Tongue (tissue), 3 donors: ENCODE data around the gene DVL1. TPM values are rescaled to one million over a fixed set of nuclear protein-coding genes. Genes with fewer than 3 reads are reported as not detected.
A peak's percentile ranks its signal among the peaks of the same experiment; 100 is the strongest.

Experiments
- DNase-seq: peaks from one replicate; pipeline ENCODE4 v3.0.0-alpha.2; 2015
- small RNA-seq: library from RNA; depleted of rRNA; stranded (forward); fragments of <200 nt; gene quantifications from one replicate; pipeline ENCODE3, GENCODE V24; 2014; ENCODE audit warnings: low replicate concordance
- total RNA-seq: library from RNA; depleted of rRNA; stranded (reverse); fragments of >200 nt; gene quantifications from one replicate; pipeline ENCODE4 v1.2.3, GENCODE V29; 2014

Gene DVL1
- total RNA-seq, 1 donor from 2014 or later, result 82.8 TPM

DNA sequence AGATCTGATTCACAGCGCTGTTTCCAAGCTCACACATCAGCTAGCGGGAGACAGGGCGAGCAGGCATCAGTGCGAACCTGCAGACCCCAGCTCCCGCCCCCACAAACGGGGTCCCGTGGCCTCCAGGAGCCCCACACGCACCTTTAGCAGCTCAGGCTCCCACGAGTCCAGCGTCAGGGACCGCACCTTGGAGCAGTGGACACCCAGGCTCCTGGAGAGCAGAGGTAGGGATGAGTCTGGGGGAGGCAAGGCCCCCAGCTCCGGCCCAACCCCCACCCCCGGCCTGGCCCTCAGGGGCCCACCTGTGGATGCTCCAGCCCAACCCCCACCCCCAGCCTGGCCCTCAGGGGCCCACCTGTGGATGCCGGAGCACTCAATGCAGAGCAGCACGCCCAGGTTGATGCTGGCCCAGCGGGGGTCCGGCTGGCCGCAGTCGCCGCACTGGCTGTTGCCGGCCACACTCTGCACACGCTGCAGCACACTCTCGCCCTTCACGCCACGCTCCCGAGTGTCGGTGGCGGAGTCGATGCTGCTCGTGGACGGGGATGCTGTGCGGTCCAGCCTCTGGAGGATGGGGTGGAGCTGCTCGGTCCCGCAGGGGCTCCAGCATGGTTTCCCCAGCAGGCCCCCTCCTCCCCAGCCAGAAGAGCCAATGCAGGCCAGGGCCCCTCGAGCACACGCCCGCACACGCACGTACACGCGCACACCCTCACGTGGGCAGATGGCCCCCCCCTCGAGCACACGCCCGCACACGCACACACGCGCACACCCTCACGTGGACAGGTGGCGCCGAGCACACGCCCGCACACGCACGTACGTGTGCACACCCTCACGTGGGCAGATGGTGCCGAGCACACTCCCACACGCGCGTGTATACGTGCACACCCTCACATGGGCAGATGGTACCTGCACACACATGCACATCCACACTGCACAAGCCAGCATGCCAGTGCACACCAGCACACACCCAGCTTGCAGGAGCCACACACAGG lies 52.9 kb downstream of the DVL1 start:
- no peak for DNase-seq

DNA sequence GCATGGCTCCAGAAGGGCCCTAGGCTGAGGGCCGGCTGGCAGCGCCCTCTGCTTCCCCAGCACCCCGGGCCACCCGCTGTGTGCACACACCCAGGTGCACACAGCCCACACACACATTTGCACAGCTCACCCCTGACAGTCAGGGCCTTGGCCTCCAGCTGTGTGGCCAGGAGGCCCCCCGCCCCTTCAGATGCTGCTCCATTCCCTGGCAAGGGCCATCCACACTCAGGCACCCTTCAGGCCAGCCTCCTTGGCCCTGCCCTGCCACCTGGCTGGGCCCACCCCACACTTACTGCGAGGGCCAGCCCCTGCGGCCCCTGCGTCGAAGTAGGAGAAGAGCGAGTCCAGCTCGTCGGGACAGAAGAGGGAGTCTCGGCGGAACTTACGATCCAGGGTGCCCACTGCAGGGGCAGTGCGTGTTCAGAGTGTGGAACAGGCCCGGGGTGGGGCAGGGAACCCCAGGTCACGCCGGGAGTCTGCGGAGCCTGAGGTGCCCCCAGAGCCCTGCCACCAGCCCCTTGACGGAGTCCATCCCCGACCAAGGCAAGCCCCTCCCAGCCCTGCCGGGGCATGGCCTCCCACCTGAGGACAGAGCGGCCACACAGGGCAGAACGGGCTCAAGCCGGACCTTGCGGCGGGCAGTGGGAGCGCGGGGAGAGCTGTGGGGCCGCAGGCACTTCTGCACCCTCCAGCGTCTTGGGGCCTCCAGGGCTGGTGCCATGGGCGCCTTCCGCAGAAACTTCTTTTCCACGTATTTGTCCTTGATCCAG lies 53.9 kb downstream of the DVL1 start:
- DNase-seq, result no peak

DNA sequence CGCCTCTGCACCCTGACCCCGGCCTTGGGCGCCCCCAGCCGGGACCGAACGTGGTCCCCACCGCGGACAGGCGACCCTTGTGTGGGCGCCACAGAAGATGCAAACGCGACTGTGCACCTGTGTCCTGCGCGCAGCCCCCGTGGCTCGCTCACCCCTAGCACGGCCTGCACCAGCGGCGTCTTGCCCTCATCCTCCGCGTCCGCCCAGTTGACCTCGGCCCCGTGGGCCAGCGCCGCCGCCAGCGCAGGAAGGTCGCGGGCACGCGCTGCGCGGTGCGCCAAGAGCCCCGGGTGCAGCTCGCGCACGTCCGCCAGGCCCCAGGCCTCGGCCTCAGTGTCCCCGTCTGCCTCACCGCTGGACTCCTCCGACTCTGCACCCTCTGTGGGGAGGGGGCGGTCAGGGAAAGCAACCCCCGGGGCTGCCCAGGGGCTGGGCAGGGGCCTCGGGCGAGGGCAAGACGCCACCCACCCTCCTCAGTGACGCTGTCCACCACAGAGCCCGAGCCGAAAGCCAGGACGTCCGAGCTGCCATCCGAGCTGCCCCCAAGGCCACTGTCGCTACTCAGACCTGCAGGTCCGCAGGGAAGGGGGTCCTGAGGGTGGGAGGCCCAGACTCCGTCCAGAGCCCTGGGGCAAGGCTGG lies 54.8 kb downstream of the DVL1 start:
- no peak for DNase-seq

DNA sequence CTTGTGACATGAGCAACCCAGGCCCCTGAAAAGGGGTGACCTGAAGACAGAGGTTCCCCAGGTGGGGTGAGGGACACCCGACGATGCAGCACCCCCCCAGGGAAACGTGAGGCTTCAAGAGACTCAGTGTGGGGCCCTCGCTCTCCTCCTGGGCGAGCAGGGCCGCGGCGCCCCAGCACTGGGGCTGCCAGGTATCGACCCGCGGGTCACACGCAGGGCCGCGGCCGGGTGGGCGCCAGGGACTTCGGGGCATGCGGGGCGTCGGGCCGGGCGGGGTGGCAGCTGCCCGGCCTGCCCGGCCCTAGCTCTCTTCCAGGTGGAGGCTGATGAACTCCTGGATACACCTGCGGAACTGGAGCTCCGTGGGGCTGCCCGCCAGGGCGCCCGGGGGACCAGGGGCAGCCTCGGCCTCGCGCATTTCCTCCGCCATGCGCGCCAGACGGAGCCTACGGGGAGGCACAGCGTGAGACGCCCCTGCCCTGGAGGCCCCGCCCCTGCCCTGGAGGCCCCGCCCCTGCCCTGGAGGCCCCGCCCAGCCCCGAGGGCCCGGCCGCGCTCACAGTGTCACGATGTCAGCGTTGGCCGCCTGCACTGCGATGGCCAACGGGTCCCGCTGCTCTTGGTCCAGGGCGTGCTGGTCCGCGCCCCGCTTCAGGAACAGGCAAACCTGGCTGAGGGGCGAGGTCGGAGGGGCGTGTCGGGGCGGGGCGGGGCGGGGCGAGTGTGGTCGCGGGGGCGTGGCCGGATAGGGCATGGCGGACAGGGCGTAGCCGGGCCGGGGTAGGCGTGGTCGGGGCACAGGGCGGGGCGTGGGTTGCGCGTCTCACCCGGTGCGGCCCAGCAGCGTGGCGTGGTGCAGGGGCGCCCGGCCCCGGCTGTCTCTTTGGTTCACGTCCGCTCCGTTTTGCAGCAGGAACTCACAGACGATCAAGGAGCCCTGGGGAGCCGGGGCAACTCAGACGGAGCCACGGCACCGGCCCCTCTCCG lies 55.7 kb downstream of the DVL1 start:
- no peak for DNase-seq

DNA sequence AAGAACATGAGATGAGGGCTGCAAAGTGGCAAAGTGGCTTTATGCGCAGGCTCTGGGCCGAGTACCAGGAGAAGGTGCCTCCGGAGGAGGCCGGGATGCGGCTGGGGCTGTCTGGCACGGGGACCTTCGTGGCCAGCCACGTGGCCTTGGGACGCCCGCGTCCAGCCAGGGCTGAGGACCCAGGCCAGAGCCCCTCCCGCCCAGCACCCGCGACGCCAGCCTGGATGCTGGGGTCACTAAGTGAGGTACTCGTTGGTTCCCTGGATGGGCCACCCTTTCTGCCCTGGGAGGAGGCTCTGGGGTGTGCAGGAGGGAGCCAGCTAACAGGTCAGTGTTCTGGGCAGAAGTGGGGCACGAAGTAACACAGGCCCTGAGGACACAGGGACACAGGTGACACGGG lies 56.4 kb downstream of the DVL1 start:
- DNase-seq, result no peak

DNA sequence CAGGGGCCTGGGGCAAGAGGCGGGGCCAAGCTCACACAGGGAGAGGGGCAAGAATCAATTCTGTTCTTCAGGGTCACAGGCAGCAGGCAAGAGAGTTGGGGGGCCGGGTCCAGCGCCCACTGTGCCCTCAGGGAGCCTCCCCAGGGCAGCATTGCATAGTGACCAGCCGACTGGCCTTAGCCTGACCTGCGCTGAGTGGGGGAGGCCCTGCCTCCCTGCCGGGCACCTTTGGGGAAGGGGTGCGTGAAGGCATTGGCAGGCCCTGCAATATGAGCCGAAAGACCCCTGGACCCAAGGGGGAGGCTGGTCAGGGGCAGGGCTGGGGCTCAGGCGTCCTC lies 56.8 kb downstream of the DVL1 start:
- no peak for DNase-seq

DNA sequence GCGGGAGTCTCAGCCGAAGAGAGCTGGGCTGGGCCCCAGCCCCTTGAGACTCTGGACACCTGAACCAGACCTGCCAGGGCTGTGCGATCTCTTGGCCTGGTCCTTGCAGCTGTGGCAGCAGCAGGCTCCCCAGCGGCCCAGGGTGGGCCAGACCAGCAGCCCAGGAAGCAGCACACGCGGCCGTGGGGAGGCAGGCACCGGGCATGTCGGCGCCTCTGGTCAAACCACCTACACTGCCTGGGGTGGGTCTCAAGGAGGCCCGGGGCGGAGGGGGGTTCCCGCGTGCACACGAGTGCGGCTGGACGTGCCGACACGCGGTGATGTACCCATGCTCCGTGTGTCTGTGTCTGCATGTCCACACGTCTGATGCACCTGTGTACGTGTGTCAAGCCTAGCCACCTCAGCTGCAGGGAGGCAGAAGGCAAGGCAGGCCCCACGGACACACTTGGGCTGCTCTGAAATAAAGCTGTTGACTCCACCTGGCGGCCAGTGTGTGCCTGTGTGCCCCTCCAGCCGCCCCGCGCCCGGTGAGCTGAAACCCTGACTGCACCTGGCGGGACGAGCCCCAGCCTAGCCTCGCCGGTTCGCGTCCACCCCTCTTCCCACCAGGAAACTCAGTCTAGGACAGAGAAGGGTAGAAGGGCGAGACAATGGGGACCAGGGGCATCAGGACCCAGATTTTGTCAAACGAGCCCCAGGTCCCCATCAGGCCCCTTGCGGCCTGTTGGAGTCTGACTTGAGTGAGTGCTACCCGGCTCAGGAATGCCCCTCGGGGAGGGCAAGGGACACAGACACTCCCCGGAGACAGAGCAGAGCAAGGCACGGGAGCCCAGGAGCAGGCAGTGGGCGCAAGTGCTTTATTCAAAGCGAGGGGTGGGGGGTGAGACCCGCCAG lies 57.4 kb downstream of the DVL1 start:
- peak; percentile 83 for DNase-seq

DNA sequence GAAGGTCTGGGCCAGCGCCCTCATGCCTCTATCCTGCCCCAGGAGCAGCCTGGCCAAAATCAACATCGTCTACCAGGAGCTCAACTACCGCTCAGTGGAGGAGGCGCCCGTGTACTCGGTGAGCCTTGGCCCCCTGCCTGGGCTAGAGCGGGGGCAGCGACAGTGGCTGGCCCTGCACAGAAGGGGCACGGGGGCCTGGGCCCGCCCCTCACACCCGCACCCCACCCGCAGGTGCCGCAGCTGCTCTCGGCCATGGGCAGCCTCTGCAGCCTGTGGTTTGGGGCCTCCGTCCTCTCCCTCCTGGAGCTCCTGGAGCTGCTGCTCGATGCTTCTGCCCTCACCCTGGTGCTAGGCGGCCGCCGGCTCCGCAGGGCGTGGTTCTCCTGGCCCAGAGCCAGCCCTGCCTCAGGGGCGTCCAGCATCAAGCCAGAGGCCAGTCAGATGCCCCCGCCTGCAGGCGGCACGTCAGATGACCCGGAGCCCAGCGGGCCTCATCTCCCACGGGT lies 58.1 kb downstream of the DVL1 start:
- no peak for DNase-seq

DNA sequence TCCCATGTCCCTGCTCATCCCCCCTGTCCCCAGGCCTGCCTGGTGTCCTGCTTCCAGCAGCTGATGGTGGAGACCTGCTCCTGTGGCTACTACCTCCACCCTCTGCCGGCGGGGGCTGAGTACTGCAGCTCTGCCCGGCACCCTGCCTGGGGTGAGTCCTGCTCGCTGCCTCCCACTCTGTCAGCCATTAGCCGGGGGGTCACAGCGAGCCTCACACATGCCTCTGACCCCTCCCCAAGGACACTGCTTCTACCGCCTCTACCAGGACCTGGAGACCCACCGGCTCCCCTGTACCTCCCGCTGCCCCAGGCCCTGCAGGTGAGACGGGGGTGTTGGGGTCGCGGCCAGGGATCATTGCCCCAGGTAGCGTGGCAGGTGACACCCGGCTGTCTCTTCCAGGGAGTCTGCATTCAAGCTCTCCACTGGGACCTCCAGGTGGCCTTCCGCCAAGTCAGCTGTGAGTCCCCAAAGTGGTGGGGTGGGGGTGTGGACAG lies 58.9 kb downstream of the DVL1 start:
- no peak for DNase-seq

DNA sequence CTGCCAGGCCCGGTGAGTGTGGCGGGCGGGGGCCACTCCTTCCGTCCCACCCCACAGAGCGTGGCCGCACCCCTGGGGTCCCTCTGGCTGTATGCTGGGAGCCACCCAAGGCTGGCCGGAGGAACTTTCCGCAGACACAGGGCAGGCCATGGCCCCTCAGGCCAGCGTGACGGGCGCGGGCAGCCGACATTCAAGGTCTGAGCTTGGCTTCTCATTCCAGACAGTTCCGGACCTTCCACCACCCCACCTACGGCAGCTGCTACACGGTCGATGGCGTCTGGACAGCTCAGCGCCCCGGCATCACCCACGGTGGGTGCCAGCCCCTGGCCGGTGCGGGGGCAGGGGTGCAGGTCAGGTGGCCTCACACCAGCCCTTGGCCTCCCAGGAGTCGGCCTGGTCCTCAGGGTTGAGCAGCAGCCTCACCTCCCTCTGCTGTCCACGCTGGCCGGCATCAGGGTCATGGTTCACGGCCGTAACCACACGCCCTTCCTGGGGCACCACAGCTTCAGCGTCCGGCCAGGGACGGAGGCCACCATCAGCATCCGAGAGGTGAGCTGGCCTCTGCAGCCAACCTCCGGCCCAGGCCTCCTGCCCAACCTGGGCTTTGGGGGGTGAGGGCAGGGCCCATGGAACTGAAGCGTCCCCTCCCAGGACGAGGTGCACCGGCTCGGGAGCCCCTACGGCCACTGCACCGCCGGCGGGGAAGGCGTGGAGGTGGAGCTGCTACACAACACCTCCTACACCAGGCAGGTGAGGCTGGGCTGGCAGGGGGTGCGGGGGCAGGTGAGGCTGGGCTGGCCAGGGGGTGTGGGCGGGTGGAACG lies 61.7 kb downstream of the DVL1 start:
- DNase-seq, result no peak

DNA sequence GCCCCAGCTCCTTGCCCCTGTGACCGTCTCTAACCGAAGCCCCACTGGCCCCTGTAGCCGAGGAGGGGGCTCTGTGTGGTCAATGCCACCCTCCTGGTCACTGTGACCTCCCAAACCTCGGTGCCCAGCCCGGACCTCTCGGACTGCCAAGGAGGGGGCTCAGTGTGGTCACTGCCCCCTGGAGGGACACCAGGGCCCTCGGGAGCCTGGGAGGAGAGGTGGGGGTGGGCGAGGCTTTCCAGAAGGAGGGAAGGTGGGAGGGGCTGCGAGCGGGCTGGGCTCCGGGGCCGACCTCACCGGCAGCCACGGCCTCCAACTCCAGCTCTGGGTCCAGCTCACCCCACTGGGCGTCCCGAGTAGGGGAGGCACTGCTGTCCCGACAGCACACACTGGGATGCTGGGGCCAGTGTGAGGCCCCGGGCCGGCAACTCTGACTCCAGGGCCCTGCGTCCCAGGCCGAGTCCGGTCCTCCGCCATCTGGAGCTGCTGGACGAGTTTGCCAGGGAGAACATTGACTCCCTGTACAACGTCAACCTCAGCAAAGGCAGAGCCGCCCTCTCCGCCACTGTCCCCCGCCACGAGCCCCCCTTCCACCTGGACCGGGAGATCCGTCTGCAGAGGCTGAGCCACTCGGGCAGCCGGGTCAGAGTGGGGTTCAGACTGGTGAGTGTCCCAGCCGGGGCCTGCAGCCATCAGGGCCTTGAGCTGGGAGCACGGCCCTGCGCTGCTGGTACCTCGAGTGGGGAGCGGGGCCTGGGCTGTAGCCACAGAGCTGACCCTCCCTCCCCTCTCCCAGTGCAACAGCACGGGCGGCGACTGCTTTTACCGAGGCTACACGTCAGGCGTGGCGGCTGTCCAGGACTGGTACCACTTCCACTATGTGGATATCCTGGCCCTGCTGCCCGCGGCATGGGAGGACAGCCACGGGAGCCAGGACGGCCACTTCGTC lies 62.6 kb downstream of the DVL1 start:
- no peak for DNase-seq

DNA sequence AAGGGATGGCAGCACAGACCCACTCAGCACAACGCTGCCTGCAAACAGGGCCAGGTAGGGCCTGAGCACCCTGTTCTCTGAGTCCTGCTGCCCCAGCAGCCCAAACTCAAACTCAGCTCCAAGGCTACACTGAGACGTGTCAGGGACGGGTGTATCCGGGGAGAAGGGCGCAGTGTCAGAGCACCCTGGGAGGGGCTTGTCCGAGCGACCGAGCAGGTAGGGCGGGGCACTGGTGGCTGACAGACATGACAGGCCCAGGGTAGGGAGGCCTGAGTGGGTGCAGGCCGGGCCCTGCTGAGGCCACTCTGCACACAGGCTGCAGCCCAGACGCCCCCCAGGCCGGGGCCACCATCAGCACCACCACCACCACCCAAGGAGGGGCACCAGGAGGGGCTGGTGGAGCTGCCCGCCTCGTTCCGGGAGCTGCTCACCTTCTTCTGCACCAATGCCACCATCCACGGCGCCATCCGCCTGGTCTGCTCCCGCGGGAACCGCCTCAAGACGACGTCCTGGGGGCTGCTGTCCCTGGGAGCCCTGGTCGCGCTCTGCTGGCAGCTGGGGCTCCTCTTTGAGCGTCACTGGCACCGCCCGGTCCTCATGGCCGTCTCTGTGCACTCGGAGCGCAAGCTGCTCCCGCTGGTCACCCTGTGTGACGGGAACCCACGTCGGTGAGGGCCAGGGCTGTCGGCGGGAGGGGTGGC lies 63.5 kb downstream of the DVL1 start:
- DNase-seq, result no peak

Small RNA genes lying within 50 kb of the gene (small RNA-seq; reads per million reads assigned to genes)
- gene MIR6726, result not detected

Other genes starting within 250 kb of the DVL1 start
- 3.8 TPM for gene C1orf159, start 233.3 kb downstream of the DVL1 start, total RNA-seq
- 0.41 TPM for gene TTLL10, start 175.5 kb downstream of the DVL1 start, total RNA-seq
- gene TNFRSF18, start 142.8 kb downstream of the DVL1 start, total RNA-seq, result 3.0 TPM
- 2.9 TPM for gene TNFRSF4, start 135.3 kb downstream of the DVL1 start, total RNA-seq
- 69.1 TPM for gene SDF4, start 117.4 kb downstream of the DVL1 start, total RNA-seq
- gene B3GALT6, start 117.2 kb downstream of the DVL1 start, total RNA-seq, result 16.5 TPM
- 6.3 TPM for gene C1QTNF12, start 102.7 kb downstream of the DVL1 start, total RNA-seq
- 34.6 TPM for gene UBE2J2, start 75.6 kb downstream of the DVL1 start, total RNA-seq
- 4.8 TPM for gene SCNN1D, start 69.0 kb downstream of the DVL1 start, total RNA-seq
- gene ACAP3, start 41.5 kb downstream of the DVL1 start, total RNA-seq, result 73.3 TPM
- 15.1 TPM for gene PUSL1, start 40.8 kb downstream of the DVL1 start, total RNA-seq
- 61.5 TPM for gene INTS11, start 24.8 kb downstream of the DVL1 start, total RNA-seq
- gene CPTP, start 24.6 kb downstream of the DVL1 start, total RNA-seq, result 17.5 TPM
- gene TAS1R3, start 18.1 kb downstream of the DVL1 start, total RNA-seq, result 1.9 TPM
- gene MXRA8, start 9.1 kb upstream of the DVL1 start, total RNA-seq, result 95.3 TPM
- gene AURKAIP1, start 25.8 kb upstream of the DVL1 start, total RNA-seq, result 75.3 TPM
- gene CCNL2, start 49.9 kb upstream of the DVL1 start, total RNA-seq, result 174 TPM
- gene MRPL20, start 57.9 kb upstream of the DVL1 start, total RNA-seq, result 101 TPM
- gene ANKRD65, start 71.9 kb upstream of the DVL1 start, total RNA-seq, result 13.4 TPM
- 39.3 TPM for gene VWA1, start 86.3 kb upstream of the DVL1 start, total RNA-seq
- gene ATAD3C, start 100.3 kb upstream of the DVL1 start, total RNA-seq, result 1.3 TPM
- 10.5 TPM for gene ATAD3B, start 122.3 kb upstream of the DVL1 start, total RNA-seq
- 21.3 TPM for gene ATAD3A, start 162.7 kb upstream of the DVL1 start, total RNA-seq
- 2.4 TPM for gene TMEM240, start 191.2 kb upstream of the DVL1 start, total RNA-seq
- 55.7 TPM for gene SSU72, start 225.4 kb upstream of the DVL1 start, total RNA-seq